Fibroblast of the aortic adventitia (primary cell): ENCODE measurements around the gene DHRSX. TPM values are rescaled to one million over a fixed set of nuclear protein-coding genes. Genes with fewer than 3 reads are reported as not detected.

Source experiments
- DNase-seq: peaks from one replicate; pipeline ENCODE4 v3.0.0-alpha.2; 2010; ENCODE audit warnings: low read depth
- H3K4me3 ChIP-seq: 2 replicates; pipeline ENCODE4 v1.5.1; 2011; ENCODE audit warnings: low read depth, mild to moderate bottlenecking, control low read depth, low read length, moderate library complexity
- total RNA-seq: library from RNA; depleted of rRNA; stranded (reverse); fragments of >200 nt; gene quantifications from 2 replicates; pipeline ENCODE4 v1.2.3, GENCODE V29; 2012; ENCODE audit warnings: low replicate concordance
- TF ChIP-seq, protein P1 (sequence below): IDR thresholded peaks from 2 replicates; pipeline ENCODE4 v1.5.1; 2011; ENCODE audit warnings: mild to moderate bottlenecking, low read length, control low read depth, inconsistent platforms; ENCODE audit not compliant: insufficient read depth

The DHRSX gene
- total RNA-seq, 1 donor = 17.5 TPM

DNA sequence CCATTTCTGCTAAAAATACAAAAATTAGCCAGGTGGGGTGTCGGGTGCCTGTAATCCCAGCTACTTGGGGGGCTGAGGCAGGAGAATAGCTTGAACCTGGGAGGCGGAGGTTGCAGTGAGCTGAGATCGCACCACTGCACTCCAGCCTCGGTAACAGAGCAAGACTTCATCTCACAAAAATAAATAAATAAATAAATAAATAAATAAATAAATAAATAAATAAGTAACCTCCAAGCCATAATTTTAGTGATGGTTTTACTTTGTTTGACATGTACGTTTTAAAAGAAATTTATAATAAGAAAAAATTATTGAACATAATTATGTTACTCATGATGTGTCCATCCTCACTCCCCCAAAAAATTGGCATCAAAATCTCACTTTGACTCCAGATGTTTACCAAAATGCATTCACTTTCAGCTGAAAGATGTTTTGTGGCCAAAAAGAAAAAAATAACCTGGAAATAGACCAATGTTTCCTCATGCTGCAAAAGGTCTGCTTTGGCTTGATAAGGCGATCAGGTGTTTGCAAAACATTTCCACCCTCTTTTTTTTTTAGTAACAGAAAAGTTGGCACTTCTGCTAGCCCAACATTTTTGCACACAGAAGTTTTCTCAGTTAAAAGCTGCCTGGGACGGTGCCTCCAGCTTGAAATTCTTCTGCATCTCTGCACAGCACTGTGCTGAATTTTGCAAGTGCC, 42.2 kb upstream of the DHRSX start:
- DNase-seq = no peak
- TF ChIP-seq, protein P1, sequence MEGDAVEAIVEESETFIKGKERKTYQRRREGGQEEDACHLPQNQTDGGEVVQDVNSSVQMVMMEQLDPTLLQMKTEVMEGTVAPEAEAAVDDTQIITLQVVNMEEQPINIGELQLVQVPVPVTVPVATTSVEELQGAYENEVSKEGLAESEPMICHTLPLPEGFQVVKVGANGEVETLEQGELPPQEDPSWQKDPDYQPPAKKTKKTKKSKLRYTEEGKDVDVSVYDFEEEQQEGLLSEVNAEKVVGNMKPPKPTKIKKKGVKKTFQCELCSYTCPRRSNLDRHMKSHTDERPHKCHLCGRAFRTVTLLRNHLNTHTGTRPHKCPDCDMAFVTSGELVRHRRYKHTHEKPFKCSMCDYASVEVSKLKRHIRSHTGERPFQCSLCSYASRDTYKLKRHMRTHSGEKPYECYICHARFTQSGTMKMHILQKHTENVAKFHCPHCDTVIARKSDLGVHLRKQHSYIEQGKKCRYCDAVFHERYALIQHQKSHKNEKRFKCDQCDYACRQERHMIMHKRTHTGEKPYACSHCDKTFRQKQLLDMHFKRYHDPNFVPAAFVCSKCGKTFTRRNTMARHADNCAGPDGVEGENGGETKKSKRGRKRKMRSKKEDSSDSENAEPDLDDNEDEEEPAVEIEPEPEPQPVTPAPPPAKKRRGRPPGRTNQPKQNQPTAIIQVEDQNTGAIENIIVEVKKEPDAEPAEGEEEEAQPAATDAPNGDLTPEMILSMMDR = no peak
- no peak overlapping the region for H3K4me3 ChIP-seq

DNA sequence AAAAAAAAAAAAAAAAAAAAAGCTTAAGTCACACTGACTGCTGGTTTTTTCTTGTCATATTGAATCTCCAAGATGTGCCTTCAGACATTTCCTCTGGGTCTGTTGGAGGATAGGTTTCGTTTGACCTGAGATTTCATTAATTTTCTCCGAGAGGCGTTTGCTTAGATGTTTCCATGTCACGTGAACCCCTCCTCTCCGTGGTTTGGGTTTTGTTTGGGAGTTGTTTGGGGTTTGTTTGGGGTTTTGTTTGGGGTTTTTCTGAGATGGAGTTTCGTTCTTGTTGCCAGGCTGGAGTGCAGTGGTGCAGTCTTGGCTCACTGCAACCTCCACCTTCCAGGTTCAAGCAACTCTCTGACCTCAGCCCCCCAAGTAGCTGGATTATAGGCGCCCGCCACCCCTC, 40.8 kb upstream of the DHRSX start:
- no peak overlapping the region for H3K4me3 ChIP-seq
- TF ChIP-seq, protein P1 = no peak
- no peak for DNase-seq

DNA sequence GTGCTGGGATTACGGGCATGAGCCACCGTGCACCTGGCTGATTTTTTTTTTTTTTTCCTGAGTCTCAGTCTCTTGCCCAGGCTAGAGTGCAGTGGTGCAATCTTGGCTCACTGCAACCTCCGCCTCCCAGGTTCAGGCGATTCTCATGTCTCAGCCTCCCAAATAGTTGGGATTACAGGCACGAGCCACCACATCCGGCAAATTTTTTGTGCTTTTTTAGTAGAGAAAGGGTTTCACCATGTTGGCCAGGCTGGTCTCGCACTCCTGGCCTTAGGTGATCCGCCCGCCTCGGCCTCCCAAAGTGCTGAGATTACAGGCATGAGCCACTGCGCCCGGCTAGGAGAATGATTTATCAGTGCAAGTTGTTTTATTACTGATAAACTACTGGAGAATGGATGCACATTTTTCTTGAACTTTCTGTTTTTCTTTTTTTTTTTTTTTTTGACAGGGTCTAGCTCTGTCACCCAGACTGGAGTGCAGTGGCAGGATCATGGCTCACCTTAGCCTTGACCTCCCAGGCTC, 39.7 kb upstream of the DHRSX start:
- no peak for DNase-seq
- TF ChIP-seq, protein P1 = no peak
- no peak overlapping the region for H3K4me3 ChIP-seq

DNA sequence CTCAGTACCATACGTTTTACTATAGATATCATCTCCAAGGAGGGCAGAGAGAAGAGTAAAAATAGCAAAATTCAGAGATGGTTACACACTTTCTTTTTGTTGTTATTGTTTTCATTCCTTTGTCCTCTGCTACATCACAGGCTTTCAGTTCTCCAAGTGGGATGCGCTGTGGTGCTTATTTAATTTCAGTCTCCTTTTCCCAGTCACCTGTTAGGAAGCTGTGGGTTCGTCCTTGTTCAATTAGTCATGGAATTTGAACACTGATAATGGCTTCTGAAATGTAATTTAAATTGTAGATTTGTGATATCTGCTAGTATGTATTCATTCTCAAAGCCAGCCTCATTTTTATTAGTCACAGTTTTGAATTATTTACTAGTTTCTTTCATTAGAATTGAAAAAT, 38.8 kb upstream of the DHRSX start:
- TF ChIP-seq, protein P1 = no peak
- no peak for DNase-seq
- no peak overlapping the region for H3K4me3 ChIP-seq

DNA sequence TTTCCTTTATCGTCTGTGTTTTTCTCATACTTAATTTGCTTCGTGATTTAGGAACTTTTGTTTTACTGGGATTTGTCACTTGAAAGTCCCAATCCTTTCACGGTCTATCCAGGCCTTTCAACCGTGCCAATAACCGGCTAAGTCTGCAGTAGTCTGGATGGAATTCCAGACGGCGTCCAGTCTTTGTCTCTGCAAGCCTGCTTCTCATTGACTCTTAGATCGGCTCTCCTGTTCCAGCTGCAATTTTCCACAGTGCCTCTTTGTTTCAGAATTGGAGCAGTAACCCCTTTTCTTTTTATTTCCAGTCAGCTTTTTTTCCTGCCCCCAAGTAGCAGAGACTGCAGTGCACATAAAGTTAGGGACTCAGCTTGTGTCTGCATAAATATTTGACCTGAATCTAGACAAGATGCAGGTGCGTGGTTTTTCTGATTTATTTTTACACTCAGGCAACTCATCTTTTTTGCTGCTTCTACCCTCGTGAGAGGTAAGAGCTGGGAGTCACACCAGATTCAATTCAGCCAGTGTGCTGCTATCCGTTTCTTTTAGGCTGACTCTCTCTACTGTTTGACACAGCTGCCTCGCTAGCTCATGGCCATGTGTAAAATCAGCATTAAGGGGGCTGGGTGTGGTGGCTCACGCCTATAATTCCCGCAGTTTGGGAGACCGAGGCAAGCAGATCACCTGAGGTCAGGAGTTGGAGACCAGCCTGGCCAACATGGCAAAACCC, 37.4 kb upstream of the DHRSX start:
- no peak overlapping the region for H3K4me3 ChIP-seq
- TF ChIP-seq, protein P1 = no peak
- peak; percentile 5 for DNase-seq

DNA sequence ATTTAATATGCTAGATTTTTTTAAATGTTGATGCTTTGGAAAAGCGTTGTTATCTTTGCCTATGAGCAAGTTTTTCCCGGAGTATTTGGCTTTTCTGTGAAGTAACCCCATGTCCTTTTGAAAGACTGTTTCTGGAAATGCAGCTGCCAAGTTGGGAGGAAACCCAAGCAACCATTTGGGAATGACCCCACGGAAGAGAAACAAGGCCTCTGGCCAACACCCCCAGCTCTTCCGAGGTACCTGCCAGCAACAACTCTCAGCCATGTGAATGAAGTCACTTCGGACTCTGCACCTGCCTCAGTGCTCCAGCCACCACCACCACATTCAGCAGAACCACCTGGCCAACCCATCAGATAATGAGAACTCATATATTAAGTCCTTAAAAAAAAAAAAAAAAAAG, 36.2 kb upstream of the DHRSX start:
- H3K4me3 ChIP-seq = no peak overlapping the region
- DNase-seq = no peak
- TF ChIP-seq, protein P1 = no peak
